ENCODE results near the gene PCDH12.

PCDH12 gene

GRCh38 chr5:141968914-141969608 lies 11.1 kb upstream of the PCDH12 start, which contains the start of gene RNF14:
Gene RNF14 (plus strand): TSS chr5:141969105. CDS start chr5:141973589, 4,484 bp downstream.
- DNase-seq (ENCODE audit: low read depth): peak; percentile 80
- H3K4me3 ChIP-seq (ENCODE audit: low read depth, low read length): peak within 1 kb of the TSS; percentile 92

GRCh38 chr5:141966963-141967333 lies 8.9 kb upstream of the PCDH12 start:
- H3K4me3 ChIP-seq (ENCODE audit: low read depth, low read length): no peak overlapping the region
- no peak for DNase-seq (ENCODE audit: low read depth)

- DNase-seq (ENCODE audit: low read depth): no peak
- H3K4me3 ChIP-seq (ENCODE audit: low read depth, low read length): no peak overlapping the region
Measured at GRCh38 chr5:141966275-141966962, 8.4 kb upstream of the PCDH12 start.

GRCh38 chr5:141965071-141965470 lies 7.1 kb upstream of the PCDH12 start:
- DNase-seq (ENCODE audit: low read depth): peak; percentile 31
- no peak overlapping the region for H3K4me3 ChIP-seq (ENCODE audit: low read depth, low read length)

- no peak overlapping the region for H3K4me3 ChIP-seq (ENCODE audit: low read depth, low read length)
- no peak for DNase-seq (ENCODE audit: low read depth)
Measured at GRCh38 chr5:141963701-141964100, 5.7 kb upstream of the PCDH12 start.

GRCh38 chr5:141961466-141961865 lies 3.5 kb upstream of the PCDH12 start:
- no peak overlapping the region for H3K4me3 ChIP-seq (ENCODE audit: low read depth, low read length)

GRCh38 chr5:141960449-141961323 lies 2.7 kb upstream of the PCDH12 start:
- peak; percentile 27 for DNase-seq (ENCODE audit: low read depth)
- H3K4me3 ChIP-seq (ENCODE audit: low read depth, low read length): no peak overlapping the region

More at GRCh38 chr5:141961466-141961865, 3.5 kb upstream of the PCDH12 start:
- DNase-seq (ENCODE audit: low read depth): no peak

- H3K4me3 ChIP-seq (ENCODE audit: low read depth, low read length): no peak overlapping the region
- no peak for DNase-seq (ENCODE audit: low read depth)
Measured at GRCh38 chr5:141960018-141960417, 2.0 kb upstream of the PCDH12 start.

- no peak for DNase-seq (ENCODE audit: low read depth)
Measured at GRCh38 chr5:141958546-141959172, 657 bp upstream of the PCDH12 start.

GRCh38 chr5:141957367-141957996 lies 520 bp downstream of the PCDH12 start:
- no peak for DNase-seq (ENCODE audit: low read depth)
- H3K4me3 ChIP-seq (ENCODE audit: low read depth, low read length): no peak overlapping the region

More at GRCh38 chr5:141958546-141959172, 657 bp upstream of the PCDH12 start:
- no peak overlapping the region for H3K4me3 ChIP-seq (ENCODE audit: low read depth, low read length)

GRCh38 chr5:141954194-141954593 lies 3.8 kb downstream of the PCDH12 start:
- DNase-seq (ENCODE audit: low read depth): no peak
- no peak overlapping the region for H3K4me3 ChIP-seq (ENCODE audit: low read depth, low read length)

GRCh38 chr5:141952020-141952419 lies 6.0 kb downstream of the PCDH12 start:
- no peak for DNase-seq (ENCODE audit: low read depth)
- no peak overlapping the region for H3K4me3 ChIP-seq (ENCODE audit: low read depth, low read length)

GRCh38 chr5:141951332-141951781 lies 6.6 kb downstream of the PCDH12 start:
- H3K4me3 ChIP-seq (ENCODE audit: low read depth, low read length): no peak overlapping the region
- no peak for DNase-seq (ENCODE audit: low read depth)

GRCh38 chr5:141950207-141951005 lies 7.6 kb downstream of the PCDH12 start:
- DNase-seq (ENCODE audit: low read depth): no peak
- no peak overlapping the region for H3K4me3 ChIP-seq (ENCODE audit: low read depth, low read length)

GRCh38 chr5:141949511-141949910 lies 8.5 kb downstream of the PCDH12 start:
- H3K4me3 ChIP-seq (ENCODE audit: low read depth, low read length): no peak overlapping the region
- DNase-seq (ENCODE audit: low read depth): no peak

- no peak for DNase-seq (ENCODE audit: low read depth)
- no peak overlapping the region for H3K4me3 ChIP-seq (ENCODE audit: low read depth, low read length)
Measured at GRCh38 chr5:141948812-141949211, 9.2 kb downstream of the PCDH12 start.

GRCh38 chr5:141947316-141947715 lies 10.7 kb downstream of the PCDH12 start:
- H3K4me3 ChIP-seq (ENCODE audit: low read depth, low read length): no peak overlapping the region
- DNase-seq (ENCODE audit: low read depth): no peak

GRCh38 chr5:141945511-141946051 lies 12.4 kb downstream of the PCDH12 start:
- no peak overlapping the region for H3K4me3 ChIP-seq (ENCODE audit: low read depth, low read length)
- DNase-seq (ENCODE audit: low read depth): no peak
